Loucy (cell line): ENCODE measurements around the gene PLVAP.

Experiments
- H2AFZ ChIP-seq: fragments of 200-600 bp; sonication (generic); 2 replicates; pipeline ENCODE4 v1.6.0; 2016; ENCODE audit warnings: antibody characterized with exemption, mild to moderate bottlenecking, low read length, moderate library complexity
- H3F3A ChIP-seq: fragments of 200-600 bp; 2 replicates; pipeline ENCODE4 v1.6.0; 2016; ENCODE audit warnings: antibody characterized with exemption, low read depth, mild to moderate bottlenecking
- H3K27me3 ChIP-seq: fragments of 200-600 bp; sonication (generic); 2 replicates; pipeline ENCODE4 v1.6.1; 2014; ENCODE audit warnings: low read length, mild to moderate bottlenecking; ENCODE audit not compliant: insufficient read depth, poor library complexity, severe bottlenecking
- H3K36me3 ChIP-seq: fragments of 200-600 bp; sonication (generic); 2 replicates; pipeline ENCODE4 v1.6.1; 2016; ENCODE audit warnings: low read length; ENCODE audit not compliant: insufficient read depth
- H3K4me1 ChIP-seq: fragments of 200-600 bp; sonication (generic); 2 replicates; pipeline ENCODE4 v1.5.1; 2014; ENCODE audit warnings: low read length, mild to moderate bottlenecking; ENCODE audit not compliant: insufficient read depth, poor library complexity, severe bottlenecking
- H3K4me2 ChIP-seq: fragments of 200-600 bp; sonication (generic); 2 replicates; pipeline ENCODE4 v1.6.0; 2014; ENCODE audit warnings: antibody characterized with exemption, low read length, low read depth, mild to moderate bottlenecking; ENCODE audit not compliant: poor library complexity, severe bottlenecking
- H3K4me3 ChIP-seq: fragments of 200-600 bp; sonication (generic); 2 replicates; pipeline ENCODE4 v1.5.1; 2014; ENCODE audit warnings: low read length, mild to moderate bottlenecking, mixed read lengths; ENCODE audit not compliant: poor library complexity, severe bottlenecking
- H3K79me2 ChIP-seq: fragments of 200-600 bp; sonication (generic); 2 replicates; pipeline ENCODE4 v1.6.1; 2014; ENCODE audit warnings: low read length; ENCODE audit not compliant: insufficient read depth
- H3K9ac ChIP-seq: fragments of 200-600 bp; sonication (generic); 2 replicates; pipeline ENCODE4 v1.6.0; 2014; ENCODE audit warnings: mild to moderate bottlenecking, low read depth, low read length, moderate library complexity; ENCODE audit not compliant: poor library complexity, severe bottlenecking
- H3K9me2 ChIP-seq: fragments of 200-600 bp; sonication (generic); replicated peaks from 2 replicates; pipeline ENCODE4 v1.6.1; 2016; ENCODE audit warnings: low read depth, low read length, mixed read lengths
- H3K9me3 ChIP-seq: fragments of 200-600 bp; sonication (generic); 2 replicates; pipeline ENCODE4 v1.6.1; 2014; ENCODE audit warnings: mild to moderate bottlenecking, antibody characterized with exemption, low read length, low read depth; ENCODE audit not compliant: insufficient read depth
- H4K20me1 ChIP-seq: fragments of 200-600 bp; sonication (generic); 2 replicates; pipeline ENCODE4 v1.6.0; 2014; ENCODE audit warnings: antibody characterized with exemption, low read length, mild to moderate bottlenecking; ENCODE audit not compliant: insufficient read depth, poor library complexity, severe bottlenecking
- EZH2phosphoT487 ChIP-seq: fragments of 200-600 bp; IDR thresholded peaks from 2 replicates; pipeline ENCODE4 v1.6.1; 2018; ENCODE audit warnings: antibody characterized with exemption, mild to moderate bottlenecking, moderate library complexity, borderline replicate concordance
- TF ChIP-seq, protein P1 (sequence below): fragments of 200-600 bp; sonication (generic); conservative IDR thresholded peaks from 2 replicates; pipeline ENCODE4 v1.5.1; 2014; ENCODE audit warnings: mild to moderate bottlenecking, antibody characterized with exemption, low read length

PLVAP gene

GRCh38 chr19:17351815-17352435, 25.2 kb downstream of the PLVAP start:
- no peaks in the 10 kb centered on the region for H3K9me2 ChIP-seq
- H4K20me1 ChIP-seq: no peaks in the 10 kb centered on the region
- H3K4me3 ChIP-seq: no peak overlapping the region
- no peaks in the 10 kb centered on the region for H3K9me3 ChIP-seq
- no peaks in the 10 kb centered on the region for H3K27me3 ChIP-seq
- no peak overlapping the region for H2AFZ ChIP-seq
- peaks cover 3% of the 10 kb centered on the region for H3K4me1 ChIP-seq
- H3K36me3 ChIP-seq: no peaks in the 10 kb centered on the region
- no peaks in the 10 kb centered on the region for H3K79me2 ChIP-seq
- H3F3A ChIP-seq: no peaks in the 10 kb centered on the region
- TF ChIP-seq, protein P1, sequence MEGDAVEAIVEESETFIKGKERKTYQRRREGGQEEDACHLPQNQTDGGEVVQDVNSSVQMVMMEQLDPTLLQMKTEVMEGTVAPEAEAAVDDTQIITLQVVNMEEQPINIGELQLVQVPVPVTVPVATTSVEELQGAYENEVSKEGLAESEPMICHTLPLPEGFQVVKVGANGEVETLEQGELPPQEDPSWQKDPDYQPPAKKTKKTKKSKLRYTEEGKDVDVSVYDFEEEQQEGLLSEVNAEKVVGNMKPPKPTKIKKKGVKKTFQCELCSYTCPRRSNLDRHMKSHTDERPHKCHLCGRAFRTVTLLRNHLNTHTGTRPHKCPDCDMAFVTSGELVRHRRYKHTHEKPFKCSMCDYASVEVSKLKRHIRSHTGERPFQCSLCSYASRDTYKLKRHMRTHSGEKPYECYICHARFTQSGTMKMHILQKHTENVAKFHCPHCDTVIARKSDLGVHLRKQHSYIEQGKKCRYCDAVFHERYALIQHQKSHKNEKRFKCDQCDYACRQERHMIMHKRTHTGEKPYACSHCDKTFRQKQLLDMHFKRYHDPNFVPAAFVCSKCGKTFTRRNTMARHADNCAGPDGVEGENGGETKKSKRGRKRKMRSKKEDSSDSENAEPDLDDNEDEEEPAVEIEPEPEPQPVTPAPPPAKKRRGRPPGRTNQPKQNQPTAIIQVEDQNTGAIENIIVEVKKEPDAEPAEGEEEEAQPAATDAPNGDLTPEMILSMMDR: no peak
- no peak for TF ChIP-seq EZH2phosphoT487
- no peak overlapping the region for H3K4me2 ChIP-seq
- no peak overlapping the region for H3K9ac ChIP-seq

DNA sequence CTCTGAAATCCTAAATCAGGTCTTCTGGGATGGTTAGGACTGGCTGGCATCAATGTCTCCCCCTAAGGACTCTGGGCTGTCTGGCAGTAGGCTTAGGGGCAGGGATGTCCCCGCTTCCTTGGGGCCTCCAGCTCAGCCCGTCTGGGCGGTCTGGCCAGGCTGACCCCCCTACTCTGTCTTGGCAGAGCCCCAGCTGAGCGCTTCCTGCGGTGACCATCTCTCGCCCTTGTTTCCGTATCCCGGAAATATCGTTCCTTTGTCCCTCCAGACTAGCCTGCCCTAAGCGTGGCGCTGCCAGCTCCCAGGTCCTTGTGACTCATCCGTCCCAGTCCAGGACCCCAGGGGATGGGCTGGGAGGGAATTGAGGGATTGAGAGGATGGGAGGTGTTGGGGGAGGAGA, 28.4 kb downstream of the PLVAP start:
- Histone ChIP-seq H3K36me3 (no peaks in the 10 kb centered on the region), H3K27me3 (no peaks in the 10 kb centered on the region), H3K9ac (no peak overlapping the region), H3K4me1 (peaks cover 3% of the 10 kb centered on the region), H3K4me3 (no peak overlapping the region), H3F3A (no peaks in the 10 kb centered on the region), H4K20me1 (no peaks in the 10 kb centered on the region), H3K9me3 (no peaks in the 10 kb centered on the region), H3K79me2 (no peaks in the 10 kb centered on the region), H3K4me2 (no peak overlapping the region), H2AFZ (no peak overlapping the region), H3K9me2 (no peaks in the 10 kb centered on the region)
- TF ChIP-seq, protein P1: no peak
- no peak for TF ChIP-seq EZH2phosphoT487

GRCh38 chr19:17347877-17348276, 29.3 kb downstream of the PLVAP start:
- no peak overlapping the region for H3K4me2 ChIP-seq
- no peaks in the 10 kb centered on the region for H3K79me2 ChIP-seq
- H3K4me3 ChIP-seq: no peak overlapping the region
- no peak overlapping the region for H2AFZ ChIP-seq
- H3K9me3 ChIP-seq: no peaks in the 10 kb centered on the region
- H3K9me2 ChIP-seq: no peaks in the 10 kb centered on the region
- no peaks in the 10 kb centered on the region for H4K20me1 ChIP-seq
- TF ChIP-seq, protein P1: no peak
- TF ChIP-seq EZH2phosphoT487: no peak
- H3K4me1 ChIP-seq: peaks cover 3% of the 10 kb centered on the region
- no peaks in the 10 kb centered on the region for H3K36me3 ChIP-seq
- H3K27me3 ChIP-seq: no peaks in the 10 kb centered on the region
- H3F3A ChIP-seq: no peaks in the 10 kb centered on the region
- no peak overlapping the region for H3K9ac ChIP-seq
